GM19025 (cell line): ENCODE results near the gene NTRK3.

Experiments
- ATAC-seq: cut with Tn5 transposase; IDR thresholded peaks from one replicate; pipeline ENCODE4 v1.9.1; 2021; ENCODE audit warnings: mild to moderate bottlenecking, low read depth, moderate library complexity; ENCODE audit not compliant: unreplicated experiment

NTRK3 gene

DNA sequence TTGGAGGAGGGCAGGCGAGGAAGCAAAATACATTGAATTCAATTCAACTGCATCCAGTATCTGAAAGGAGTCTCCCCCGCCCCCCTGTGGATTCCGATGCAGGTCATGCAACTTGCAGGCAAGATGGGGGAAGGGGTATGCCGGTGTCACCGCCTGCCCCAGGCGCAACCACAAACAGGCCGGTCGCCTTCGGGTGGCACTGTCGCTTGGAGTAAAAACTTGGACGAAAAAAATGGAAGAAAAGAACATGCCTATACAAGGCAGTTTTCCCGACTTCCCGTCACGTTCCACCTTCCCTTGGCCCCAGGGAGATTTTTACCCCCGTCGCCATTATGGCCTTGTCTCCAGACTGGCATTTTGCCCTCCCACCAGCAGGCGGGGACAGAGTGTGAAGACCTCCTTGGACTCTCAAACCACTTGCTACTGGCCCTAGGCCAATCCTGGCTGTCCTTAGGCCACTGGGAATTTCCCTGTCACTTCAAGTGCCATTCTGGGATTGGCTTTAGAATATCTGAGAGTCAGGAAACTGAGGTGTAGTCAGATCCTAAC is 1.6 kb upstream of the NTRK3 start:
- ATAC-seq, result no peak

DNA sequence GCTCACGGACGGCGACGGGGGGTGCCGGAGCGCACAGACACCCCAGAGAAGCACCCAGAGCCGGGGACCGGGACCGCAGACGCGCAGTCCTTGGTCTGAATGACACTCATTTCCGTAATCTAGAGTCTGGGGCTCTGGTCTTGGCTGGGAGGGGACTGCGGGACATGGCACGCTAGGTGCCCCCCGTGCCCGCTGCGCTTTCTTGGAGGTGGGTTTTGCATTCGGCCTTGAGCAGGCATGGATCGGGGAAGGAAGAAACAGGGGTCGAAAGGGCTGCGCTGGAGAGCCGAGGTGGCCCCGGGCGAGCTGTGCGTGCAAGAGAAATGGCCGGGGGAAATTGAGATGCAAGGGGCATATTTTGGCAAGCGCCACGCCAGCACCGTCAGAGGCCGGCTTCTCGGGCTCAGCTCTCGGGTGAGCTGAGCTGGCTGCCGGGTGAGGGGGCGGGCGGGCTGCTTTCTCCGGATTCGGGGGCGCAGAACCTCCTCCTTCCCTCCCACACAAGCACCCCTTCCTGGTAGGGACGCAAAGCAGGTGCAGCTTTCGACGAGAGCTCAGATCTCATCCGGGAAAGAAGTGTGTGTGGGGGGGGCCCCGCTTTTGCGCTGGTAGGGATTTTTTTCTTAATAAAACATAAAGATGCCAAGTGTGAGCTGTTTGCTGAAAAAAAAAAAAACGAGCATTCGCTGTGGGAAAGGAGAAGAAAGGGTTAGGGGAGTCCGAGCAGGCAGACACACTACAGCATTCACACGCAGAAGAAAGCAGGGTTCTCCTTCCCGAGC is 963 bp upstream of the NTRK3 start:
- ATAC-seq, result no peak

DNA sequence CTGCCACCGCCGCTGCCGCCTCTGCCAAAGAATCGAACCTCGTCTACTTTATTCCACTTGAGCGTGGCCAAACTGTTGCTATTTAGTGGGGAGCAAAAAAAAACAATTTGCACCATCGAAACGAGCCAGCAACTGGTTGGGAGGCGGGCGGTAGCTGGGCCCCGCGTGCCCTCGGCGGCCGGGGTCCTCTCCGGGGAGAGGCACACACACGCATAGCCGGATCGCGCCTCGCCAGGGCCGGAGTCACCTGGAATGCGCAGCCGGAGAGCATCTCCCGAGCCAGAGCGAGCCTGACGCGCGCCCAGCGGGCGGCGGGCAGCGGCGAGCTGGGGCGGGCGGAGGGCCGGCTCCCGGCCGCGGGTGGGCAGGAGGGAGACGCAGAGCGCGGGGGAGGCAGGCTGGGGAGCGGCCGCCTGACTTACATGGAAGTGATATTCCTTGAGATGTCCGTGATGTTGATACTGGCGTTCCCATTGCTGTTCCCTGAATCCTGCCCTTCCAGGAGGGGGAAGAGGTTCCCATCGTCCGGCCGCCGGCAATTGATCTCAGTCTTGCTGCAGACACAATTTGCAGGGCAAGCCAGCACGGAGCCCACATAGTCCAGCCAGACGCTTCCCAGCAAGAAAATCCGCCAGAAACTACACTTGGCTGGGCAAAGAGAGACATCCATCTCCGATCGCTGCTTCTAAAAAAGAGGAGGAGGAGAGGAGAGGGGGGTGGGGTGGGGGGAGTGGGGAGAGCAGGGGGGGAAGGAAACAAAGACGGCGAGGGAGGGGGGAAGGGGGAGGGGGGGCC is 858 bp downstream of the NTRK3 start:
- ATAC-seq, result no peak

DNA sequence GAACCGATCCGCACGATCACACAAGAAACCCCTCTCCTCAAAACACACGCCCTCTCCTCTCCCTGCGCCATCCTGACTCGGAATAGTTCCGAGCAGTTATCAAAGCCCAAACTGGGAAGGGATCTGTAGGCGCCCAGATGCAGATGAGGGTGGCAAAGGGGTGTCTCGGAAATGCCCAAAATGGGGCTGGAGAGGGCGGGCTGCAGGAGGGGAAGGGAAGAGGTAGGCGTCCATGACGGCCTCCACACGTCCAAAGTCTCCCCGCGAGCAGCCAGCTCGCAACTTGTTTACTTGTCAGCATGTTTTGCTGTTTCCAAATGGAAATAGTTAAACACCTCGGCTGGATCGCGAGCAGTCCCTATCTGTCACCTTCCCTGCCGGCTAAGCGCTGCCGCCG is 1.5 kb downstream of the NTRK3 start:
- no peak for ATAC-seq

DNA sequence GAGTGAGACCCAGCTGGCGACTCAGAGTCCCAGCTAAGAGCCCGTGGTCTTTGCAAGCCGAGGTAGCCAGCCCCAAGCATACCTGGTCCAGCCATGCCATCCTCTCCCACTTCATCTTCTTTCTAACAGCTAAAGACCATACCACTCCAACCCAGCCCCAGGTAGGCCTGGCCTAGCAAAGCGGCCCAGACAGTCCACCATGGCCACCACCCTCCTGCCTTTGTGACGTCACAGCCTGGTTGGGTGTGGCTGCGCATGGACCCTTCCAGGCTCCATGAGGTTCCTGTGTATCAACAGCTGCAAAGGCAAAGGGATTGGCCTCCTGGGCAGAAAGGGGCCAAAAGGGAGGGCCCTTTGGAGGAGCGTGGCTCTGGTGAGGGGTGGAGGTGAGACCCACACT is 4.1 kb downstream of the NTRK3 start:
- no peak for ATAC-seq

DNA sequence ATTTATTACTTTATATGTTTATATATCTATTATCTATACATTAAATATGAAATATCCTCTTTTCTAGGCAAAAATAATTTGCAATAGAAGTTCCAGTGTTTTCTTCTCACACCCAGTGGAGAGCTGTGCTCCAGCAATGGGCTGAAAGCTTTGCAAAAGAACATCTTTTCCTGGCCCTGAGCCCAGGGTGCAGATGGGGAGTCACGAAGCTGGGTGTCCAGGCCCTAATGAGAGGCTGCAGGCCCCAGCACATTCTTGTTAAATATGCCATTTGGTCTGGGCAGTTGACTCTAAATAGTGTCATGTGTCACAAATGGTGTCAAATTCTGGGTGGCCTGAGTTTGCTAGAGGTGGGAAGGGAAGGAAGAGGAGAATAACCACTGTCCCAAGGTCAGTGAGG is 5.7 kb downstream of the NTRK3 start:
- no peak for ATAC-seq

DNA sequence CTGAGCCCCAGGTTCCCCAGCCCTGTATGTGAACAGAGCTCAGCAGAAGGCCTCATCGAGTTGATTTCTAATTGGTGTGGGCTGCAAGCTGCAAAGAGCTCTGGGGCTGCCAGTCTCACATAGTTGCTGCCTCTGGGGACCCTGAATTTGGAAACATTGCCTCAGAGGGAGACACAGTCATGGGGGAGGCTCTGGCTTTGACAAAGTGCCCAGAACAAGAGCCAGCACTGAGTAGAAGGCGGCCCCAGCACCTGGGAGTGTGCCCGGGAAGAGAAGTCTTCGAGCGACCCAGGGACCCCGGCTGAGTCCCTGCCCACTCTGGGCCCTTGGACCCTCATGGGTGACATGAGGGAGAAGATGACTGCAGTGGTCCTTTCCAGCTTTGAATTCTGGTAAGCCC is 7.3 kb downstream of the NTRK3 start:
- ATAC-seq, result no peak

DNA sequence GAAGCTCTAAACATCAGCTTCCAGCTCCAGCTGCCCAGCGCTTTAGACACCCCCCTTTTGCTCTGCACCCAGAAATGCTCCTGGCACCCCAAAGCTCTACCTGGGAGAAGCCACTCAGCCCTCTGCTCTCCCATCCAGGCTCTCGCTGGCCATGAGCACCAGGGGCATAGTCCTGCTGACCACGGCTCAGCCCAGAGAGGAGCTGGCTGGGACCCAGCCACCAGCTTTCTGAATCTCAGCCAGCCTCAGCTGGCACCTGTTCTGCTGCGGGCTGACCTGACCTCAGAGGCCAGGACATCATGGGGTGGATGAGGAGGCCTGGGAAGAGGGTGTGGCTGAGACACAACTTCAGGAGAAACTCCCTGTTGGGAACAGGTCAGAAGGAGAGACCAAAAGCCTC is 8.6 kb downstream of the NTRK3 start:
- no peak for ATAC-seq

DNA sequence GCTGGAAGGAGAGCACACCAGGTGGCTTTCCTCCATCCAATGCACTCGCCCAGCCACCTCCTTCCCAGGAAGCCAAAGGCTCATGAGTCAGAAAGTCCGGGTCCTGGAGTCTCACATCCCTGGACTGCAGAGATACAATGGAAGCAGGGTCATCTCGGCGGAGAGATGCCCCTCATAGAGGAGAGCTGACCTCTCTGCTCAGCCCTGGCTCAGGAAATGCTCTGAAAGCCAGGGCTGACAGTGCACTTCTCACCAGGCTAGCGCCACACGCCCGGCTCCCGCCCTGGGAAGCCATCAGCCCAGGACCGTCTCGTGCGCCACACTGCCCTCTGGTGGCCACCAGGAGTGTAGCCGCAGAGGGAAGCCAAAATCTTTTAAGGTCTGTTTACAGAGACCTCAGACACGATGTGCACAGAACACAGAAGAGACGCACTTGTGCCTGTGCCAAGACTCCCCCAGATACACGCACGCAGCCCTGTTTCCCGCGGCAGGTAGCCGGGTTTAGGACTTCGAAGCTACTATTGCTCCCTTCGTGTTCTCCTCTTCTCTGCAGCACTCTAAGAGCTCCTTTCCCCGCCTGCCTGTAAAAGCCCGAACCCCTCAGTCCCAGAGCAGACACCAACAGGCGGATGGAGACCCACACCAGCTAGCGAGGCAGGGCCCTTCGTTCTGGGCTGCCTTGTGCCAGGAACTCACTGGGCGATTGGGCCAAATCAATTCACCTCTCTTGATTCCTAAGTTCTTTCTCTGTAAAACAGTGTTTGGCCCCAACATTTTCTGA is 9.7 kb downstream of the NTRK3 start:
- peak; percentile 71 for ATAC-seq

DNA sequence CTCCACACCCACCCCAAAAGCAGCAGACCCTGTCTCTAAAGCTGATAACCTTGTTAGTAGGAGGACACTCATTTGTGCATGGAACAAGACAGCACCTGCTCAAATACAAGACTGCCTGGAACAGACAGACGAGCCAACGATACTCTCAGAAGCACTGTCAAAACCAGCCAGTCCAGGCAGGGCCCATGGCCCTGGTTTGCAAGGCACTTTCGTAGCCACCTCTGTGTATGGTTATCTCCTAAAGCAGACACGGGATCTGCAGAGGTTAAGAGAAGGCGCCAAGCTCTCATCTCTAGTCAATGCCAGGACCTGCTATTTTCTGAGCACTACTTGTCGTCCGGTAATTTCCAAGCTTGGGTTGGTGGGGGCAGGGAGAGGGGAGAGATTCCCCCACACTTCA is 10.5 kb downstream of the NTRK3 start:
- no peak for ATAC-seq

DNA sequence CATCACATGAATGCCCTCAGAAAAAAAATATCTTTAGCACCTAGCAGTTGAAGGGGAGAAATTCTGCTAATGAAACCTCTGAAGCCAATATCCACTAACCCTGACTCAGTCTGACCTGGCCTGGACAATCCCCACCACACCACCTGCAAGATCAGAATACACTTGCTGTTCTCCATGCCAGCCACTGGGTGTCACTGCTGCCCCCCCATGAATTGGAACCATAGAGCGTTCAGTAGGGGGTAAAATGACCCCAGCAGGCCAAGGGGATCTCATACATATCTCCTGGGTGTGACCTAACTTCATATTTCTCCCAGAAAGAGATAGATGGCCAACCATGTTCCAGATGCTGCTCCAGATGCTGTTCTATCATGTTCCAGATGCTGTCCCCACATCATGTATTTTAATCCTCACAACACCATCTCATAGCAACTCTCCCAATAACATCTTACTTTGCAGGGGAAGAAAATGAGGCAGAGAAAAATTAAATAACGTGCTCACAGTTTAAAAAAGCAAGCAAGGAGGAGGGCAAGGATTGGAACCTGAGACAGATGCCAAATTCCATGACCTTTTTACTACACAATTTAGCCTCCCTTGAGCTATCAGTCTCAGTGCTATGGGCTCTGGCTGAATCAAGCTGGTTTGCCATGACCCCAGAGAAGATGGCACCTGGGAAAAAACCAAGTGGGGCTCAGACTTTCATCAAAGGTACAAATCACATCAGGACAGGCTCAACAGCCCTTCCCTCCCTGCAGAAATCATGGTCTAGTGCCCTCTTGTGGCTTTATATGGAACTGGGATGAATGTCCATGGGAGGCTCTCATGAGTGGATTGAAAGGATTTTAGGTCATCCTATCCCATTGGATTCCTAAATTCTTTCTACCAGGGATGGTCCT is 12.4 kb downstream of the NTRK3 start:
- ATAC-seq, result no peak

DNA sequence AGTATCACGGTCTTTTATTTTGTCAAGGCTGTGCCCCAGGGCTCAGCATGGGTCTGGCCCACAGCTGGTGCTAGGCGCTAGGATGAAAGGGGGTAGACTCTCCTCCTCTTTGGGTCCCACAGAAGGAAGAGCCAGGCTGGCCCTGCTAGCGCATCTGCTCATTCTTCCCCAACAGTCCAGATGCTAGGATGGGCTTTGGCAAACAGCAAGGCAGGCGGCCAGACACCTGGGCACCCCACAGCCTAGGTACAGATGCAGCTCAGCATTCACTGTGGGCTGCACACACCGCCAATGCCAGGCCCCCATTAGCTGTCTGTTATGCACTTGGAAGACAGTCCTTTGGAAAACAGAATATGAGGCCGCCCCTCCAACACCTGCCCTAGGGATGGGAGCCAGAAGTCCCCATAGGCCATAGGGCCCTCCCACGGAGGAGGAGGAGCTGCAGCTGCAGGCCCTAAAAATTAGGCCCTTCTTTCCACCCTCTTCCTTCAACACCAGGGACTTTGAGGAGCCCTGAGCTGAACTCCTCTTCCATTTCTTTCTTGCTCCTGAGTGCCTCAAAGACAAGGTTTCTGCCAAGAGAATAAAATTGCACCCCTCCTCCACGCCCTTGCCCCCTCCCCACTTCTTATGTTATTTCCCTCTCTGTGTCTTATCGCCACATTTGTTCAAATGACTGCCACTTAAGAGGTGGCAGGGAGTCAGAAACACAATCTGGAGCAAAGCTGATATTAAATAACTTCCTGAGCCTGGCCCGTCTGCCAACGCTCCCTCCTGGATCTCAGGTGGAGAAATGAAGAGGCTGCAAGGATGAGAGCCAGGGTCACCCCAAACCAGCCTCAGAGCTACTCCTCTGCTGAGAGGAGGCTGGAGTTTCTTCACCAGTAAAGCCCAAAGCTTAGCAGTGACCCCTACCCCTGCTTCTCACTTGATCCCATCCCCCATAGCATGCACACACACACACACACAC is 13.7 kb downstream of the NTRK3 start:
- no peak for ATAC-seq

DNA sequence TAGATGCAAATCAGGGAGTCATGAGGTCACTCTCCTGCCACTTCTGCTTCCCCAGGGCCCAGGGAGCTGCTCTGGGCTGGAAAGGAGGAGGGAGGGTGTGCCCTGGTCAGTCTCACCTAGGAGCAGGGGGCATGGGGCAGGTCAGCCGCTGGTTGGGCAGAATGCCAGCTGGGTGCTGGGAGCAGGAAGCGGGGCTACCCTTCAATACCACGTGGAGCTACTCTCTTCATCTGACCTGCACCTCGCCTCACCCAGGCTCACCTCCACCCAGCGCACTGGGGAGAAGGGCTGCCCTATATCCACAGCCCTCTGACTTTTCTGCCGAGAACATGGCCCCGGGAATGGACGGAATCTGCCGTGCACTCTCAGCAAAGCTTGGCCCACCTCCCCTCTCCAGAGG is 15.1 kb downstream of the NTRK3 start:
- ATAC-seq, result no peak

DNA sequence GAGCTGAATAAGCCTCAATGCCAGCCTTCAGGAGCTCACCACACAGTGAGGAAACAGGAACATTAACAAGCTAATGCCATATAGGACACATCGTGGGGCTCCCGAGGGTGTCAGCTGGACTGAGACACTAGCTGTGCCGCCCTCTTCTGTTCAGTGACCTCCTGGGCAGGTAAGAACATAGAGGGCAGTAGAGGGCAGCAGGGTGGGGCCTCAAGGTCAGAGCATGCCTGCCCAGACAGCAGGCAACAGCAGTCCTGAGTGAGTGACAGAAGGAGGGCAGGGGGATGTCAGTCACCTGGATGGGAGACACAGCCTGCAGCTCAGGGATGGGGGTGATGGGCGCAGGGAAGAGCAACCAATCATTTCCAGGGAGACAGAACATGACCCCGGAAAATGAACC is 15.5 kb downstream of the NTRK3 start:
- no peak for ATAC-seq

DNA sequence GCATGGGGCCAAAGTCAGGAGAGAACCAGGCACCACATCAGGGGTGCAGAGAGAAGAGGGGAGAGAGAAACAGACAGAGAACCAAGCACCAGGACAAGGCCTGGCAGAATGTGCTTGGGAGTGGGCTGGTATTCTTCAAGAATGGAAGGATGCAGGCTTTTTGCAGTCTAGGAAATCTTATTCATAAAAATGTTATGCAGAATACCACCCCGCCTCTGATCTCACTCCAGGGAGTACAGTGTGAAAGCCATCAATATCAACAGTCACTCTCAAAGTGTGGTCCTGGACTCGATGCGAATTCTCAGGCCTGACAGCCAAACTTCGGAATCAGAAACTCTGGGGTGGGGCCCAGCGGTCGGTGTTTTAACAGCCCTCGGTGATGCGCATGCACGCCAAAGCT is 16.9 kb downstream of the NTRK3 start:
- no peak for ATAC-seq

DNA sequence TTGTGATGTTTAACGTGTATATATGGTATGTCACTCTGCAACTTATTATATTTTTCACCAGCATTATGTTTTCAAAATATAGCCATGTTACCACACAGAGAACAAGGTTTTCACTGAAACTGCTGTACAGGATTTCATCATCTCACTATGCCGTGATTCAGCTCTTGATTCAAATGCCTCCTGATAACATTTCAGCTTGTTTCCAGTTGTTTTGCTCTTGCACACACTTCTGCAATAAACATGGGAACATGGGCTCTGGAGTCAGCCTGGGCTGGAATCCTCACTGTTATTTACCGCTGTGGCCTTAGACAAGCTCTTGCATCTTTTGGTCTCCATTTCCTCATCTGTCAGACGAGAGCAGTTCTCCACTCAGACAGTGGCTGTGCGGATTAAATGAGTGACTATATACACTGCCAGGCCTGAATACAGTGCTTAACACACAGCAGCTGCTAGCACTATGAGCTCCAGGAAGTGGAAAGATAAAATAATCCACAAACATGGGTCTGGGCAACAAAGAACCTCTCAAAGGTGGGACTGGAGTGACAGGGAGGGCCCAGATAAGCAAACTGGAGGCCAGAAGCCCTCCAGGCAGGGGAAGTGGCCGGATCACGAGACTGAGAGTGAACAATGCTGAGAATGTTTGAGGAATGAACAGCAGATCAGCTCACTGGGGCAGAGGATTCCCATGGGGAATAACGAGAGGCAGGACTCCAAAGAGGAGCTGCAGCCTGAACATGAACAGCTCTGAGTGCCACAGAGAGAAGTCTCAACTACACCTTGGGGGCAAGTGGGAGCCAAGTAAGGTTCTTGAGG is 17.7 kb downstream of the NTRK3 start:
- no peak for ATAC-seq

DNA sequence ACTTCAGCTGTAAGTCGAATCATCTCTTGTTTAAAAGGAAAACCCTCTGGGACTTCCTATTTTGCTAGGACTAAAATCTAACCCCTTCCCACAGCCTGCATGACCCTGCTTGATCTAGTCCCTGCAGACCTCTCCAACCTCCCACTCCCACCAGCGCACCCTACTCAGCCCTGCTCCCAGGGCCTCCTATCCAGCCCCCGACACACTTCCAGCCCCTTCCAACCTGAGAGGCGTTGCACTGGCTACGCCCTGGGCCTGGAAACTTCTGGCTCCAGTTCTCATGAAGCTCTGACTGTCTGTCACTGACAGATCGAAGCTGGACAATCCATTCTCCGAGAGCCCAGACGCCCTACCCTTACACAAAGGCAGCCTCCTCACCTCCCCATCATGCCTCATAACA is 21.8 kb downstream of the NTRK3 start:
- ATAC-seq, result no peak

DNA sequence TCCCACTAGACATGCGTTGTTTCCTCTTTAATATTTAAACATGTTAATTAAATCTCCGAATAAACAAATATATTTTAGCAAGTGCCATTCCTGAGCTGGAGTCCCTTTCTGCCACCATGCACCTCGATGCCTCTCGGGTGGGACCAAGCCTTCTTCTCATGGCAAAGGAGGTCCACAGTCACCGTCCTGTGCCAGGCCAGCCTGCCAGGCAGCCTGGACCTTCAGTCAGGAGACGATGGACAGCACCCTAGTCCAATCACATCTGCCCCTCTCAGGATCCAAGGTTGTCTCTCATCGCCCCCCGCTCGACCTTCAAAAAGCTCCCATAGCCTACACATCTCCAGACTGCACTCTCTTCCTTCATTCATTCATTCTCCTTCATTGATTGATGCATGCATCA is 22.6 kb downstream of the NTRK3 start:
- ATAC-seq, result no peak
